RWPE1 (cell line): Measurements from ENCODE around the gene TENM4.

ENCODE experiments used
- CTCF ChIA-PET: fragments of 350-600 bp; sonication (Branson Sonifier 250); formaldehyde crosslinking; extraction: SDS; loops from one replicate; lab custom pipeline; 2021; lab: Yijun Ruan, JAX
- POLR2A ChIA-PET: fragments of 400-600 bp; formaldehyde crosslinking; extraction: SDS; loops from one replicate; lab custom pipeline; 2020; ENCODE audit warnings: antibody characterized with exemption; ENCODE audit not compliant: low non-redundant PET; lab: Yijun Ruan, JAX
- DNase-seq: peaks from one replicate; pipeline ENCODE4 v3.0.0; 2012; ENCODE audit warnings: low spot score
- H3K27ac ChIP-seq: fragments of 450-650 bp; 2 replicates; pipeline ENCODE4 v1.5.1; 2017
- CTCF ChIP-seq: fragments of 450-650 bp; conservative IDR thresholded peaks from 2 replicates; pipeline ENCODE4 v1.5.1; 2017; ENCODE audit warnings: low read depth, mild to moderate bottlenecking

Gene TENM4

GRCh38 chr11:79084382-79084781, 356.4 kb downstream of the TENM4 start:
- H3K27ac ChIP-seq: no peak overlapping the region
- no peak for DNase-seq
- ChIA-PET POLR2A (no interaction called here), CTCF (no interaction called here)
- no peak for TF ChIP-seq CTCF

- DNase-seq: no peak
- ChIA-PET CTCF (no interaction called here), POLR2A (no interaction called here)
- H3K27ac ChIP-seq: no peak overlapping the region
- no peak for TF ChIP-seq CTCF
Observed at GRCh38 chr11:79083352-79083751, 357.5 kb downstream of the TENM4 start.

GRCh38 chr11:79082907-79083306, 357.9 kb downstream of the TENM4 start:
- ChIA-PET CTCF (no interaction called here), POLR2A (no interaction called here)
- no peak for TF ChIP-seq CTCF
- H3K27ac ChIP-seq: no peak overlapping the region
- DNase-seq: no peak

DNA sequence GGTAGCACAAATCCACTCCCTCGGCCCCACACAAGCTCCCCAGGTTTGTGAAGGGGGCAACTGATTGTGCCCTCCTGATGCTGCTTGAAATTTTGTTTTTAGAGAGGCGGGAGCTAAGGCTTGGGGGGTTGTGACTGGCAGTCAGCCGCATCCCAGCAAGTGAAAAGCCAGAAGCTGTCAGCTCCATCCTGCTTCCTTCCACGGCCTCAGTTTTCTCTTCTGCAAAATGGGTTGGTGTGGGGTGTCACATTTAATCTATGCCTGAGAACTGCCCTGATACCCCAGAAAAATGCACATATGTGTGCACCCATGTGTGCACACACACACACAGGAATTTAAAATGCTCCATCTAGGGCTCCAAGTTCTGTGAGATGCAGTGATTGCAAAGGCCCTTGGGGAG, 358.6 kb downstream of the TENM4 start:
- ChIA-PET POLR2A (no interaction called here), CTCF (interaction anchor here (0.6 kb wide), 1 partner anchor 78 kb away, joined by 3 read pairs; no protein-coding TSS in a partner anchor)
- DNase-seq: no peak
- no peak for TF ChIP-seq CTCF
- H3K27ac ChIP-seq: no peak overlapping the region

- ChIA-PET POLR2A (no interaction called here), CTCF (interaction anchor here (0.9 kb wide), 1 partner anchor 319 kb away, joined by 3 read pairs; no protein-coding TSS in a partner anchor)
- no peak for TF ChIP-seq CTCF
- no peak for DNase-seq
- no peak overlapping the region for H3K27ac ChIP-seq
Observed at GRCh38 chr11:79081471-79082031, 359.3 kb downstream of the TENM4 start.

DNA sequence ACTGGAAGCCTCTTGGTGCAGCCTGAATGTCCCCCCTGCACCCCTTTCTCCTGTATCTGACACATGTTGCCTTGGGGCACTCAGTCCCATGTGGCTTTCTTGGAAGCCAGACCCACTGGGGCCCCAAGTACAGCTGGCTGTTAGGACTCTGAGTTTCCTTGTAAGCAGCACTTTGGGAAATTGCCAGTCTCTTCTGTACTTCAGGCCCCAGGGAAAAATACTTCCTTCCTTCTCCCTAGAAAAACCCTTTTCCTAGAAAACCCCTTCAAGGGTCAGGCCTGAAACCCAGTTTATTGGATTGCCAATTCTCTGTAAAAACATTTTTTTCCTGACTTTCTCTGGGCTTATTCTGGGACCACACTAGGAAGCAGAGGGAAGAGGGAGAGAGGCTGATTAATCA, 360.3 kb downstream of the TENM4 start:
- ChIA-PET POLR2A (no interaction called here), CTCF (interaction anchor here (0.9 kb wide), 1 partner anchor 320 kb away, joined by 3 read pairs; no protein-coding TSS in a partner anchor)
- no peak for DNase-seq
- TF ChIP-seq CTCF: no peak
- no peak overlapping the region for H3K27ac ChIP-seq
